Neuronal stem cell (in vitro differentiated cells): ENCODE results near the gene PTPRG.

ENCODE experiments used
- DNase-seq: peaks from one replicate; pipeline ENCODE4 v3.0.0-alpha.2; 2013; ENCODE audit warnings: low spot score
- H2AFZ ChIP-seq: one replicate; pipeline ENCODE4 v1.6.1; 2013; ENCODE audit warnings: mild to moderate bottlenecking, low read length, inconsistent platforms
- H2AK5ac ChIP-seq: 2 replicates; pipeline ENCODE4 v1.6.1; 2013; ENCODE audit warnings: low read depth, mild to moderate bottlenecking, inconsistent platforms, low read length, moderate library complexity, mixed read lengths
- H2BK120ac ChIP-seq: 2 replicates; pipeline ENCODE4 v1.6.1; 2013; ENCODE audit warnings: low read depth, mild to moderate bottlenecking, inconsistent platforms, low read length, moderate library complexity, mixed read lengths
- H2BK12ac ChIP-seq: one replicate; pipeline ENCODE4 v1.6.1; 2013; ENCODE audit warnings: low read length, inconsistent platforms
- H2BK15ac ChIP-seq: 2 replicates; pipeline ENCODE4 v1.6.1; 2013; ENCODE audit warnings: mild to moderate bottlenecking, low read length, inconsistent platforms, mixed read lengths
- H2BK5ac ChIP-seq: one replicate; pipeline ENCODE4 v1.6.1; 2013; ENCODE audit warnings: inconsistent platforms, mild to moderate bottlenecking, low read length, moderate library complexity
- H3K14ac ChIP-seq: one replicate; pipeline ENCODE4 v1.6.1; 2013; ENCODE audit warnings: low read length, inconsistent platforms
- H3K18ac ChIP-seq: 2 replicates; pipeline ENCODE4 v1.6.1; 2013; ENCODE audit warnings: low read length, inconsistent platforms
- H3K23ac ChIP-seq: 2 replicates; pipeline ENCODE4 v1.6.1; 2013; ENCODE audit warnings: low read depth, mild to moderate bottlenecking, mixed read lengths, low read length, inconsistent platforms; ENCODE audit not compliant: poor library complexity
- H3K27ac ChIP-seq: replicated peaks from 3 replicates; pipeline ENCODE4 v1.5.1; 2013; ENCODE audit warnings: low read length, inconsistent platforms
- H3K27me3 ChIP-seq, 3 experiments: 2 replicates each; pipeline ENCODE4 v1.6.1; 2013; ENCODE audit warnings: low read length in 3 of 3, mild to moderate bottlenecking in 2 of 3, inconsistent platforms in 1 of 3, low read depth in 1 of 3, mixed read lengths in 1 of 3, moderate library complexity in 1 of 3; ENCODE audit not compliant: control insufficient read depth in 3 of 3, insufficient read depth in 3 of 3
- H3K36me3 ChIP-seq, 2 donors: replicated peaks in 1 of 2; 2 replicates each; pipeline ENCODE4 v1.6.1; 2013; ENCODE audit warnings: low read length in 2 of 2; ENCODE audit not compliant: control insufficient read depth in 2 of 2, insufficient read depth in 2 of 2
- H3K4ac ChIP-seq: 2 replicates; pipeline ENCODE4 v1.6.1; 2013; ENCODE audit warnings: inconsistent platforms, mild to moderate bottlenecking, low read length, moderate library complexity
- H3K4me1 ChIP-seq, 2 donors: 1 replicate in 1 of 2; 2 replicates in 1 of 2; pipeline ENCODE4 v1.6.1; 2013; ENCODE audit warnings: low read length in 2 of 2, low read depth in 1 of 2; ENCODE audit not compliant: control insufficient read depth in 2 of 2, insufficient read depth in 1 of 2
- H3K4me2 ChIP-seq: one replicate; pipeline ENCODE4 v1.6.1; 2013; ENCODE audit warnings: mild to moderate bottlenecking, low read length, inconsistent platforms; ENCODE audit not compliant: insufficient read depth, poor library complexity, severe bottlenecking
- H3K4me3 ChIP-seq, 2 donors: 2 replicates each; pipeline ENCODE4 v1.5.1; 2013; ENCODE audit warnings: low read length in 2 of 2, mild to moderate bottlenecking in 2 of 2, inconsistent platforms in 1 of 2, moderate library complexity in 1 of 2
- H3K79me1 ChIP-seq: one replicate; pipeline ENCODE4 v1.6.1; 2013; ENCODE audit warnings: low read depth, mild to moderate bottlenecking, inconsistent platforms, low read length, moderate library complexity
- H3K9ac ChIP-seq: one replicate; pipeline ENCODE4 v1.6.1; 2013; ENCODE audit warnings: mild to moderate bottlenecking, low read depth, low read length, inconsistent platforms; ENCODE audit not compliant: poor library complexity
- H3K9me3 ChIP-seq, 2 donors: replicated peaks in 1 of 2; 2 replicates each; pipeline versions ENCODE3 to v1.6.1; 2013; ENCODE audit warnings: low read length in 2 of 2, mild to moderate bottlenecking in 2 of 2, inconsistent platforms in 1 of 2, low read depth in 1 of 2, mixed read lengths in 1 of 2, moderate library complexity in 1 of 2; ENCODE audit not compliant: control insufficient read depth in 2 of 2, insufficient read depth in 1 of 2
- H4K8ac ChIP-seq: one replicate; pipeline ENCODE4 v1.6.1; 2013; ENCODE audit warnings: low read depth, mild to moderate bottlenecking, inconsistent platforms, low read length, moderate library complexity
- H4K91ac ChIP-seq: one replicate; pipeline ENCODE4 v1.6.1; 2013; ENCODE audit warnings: low read length, low read depth, mild to moderate bottlenecking, inconsistent platforms; ENCODE audit not compliant: poor library complexity
- whole genome bisulfite sequencing, 2 donors: extraction: QIAGEN DNeasy Blood & Tissue Kit; methylation state at CpG; one replicate each; pipeline ENCODE4 v1.1.7; 2013; ENCODE audit warnings: missing lambda C conversion rate in 2 of 2, mixed read lengths in 1 of 2; ENCODE audit not compliant: insufficient read length in 2 of 2, insufficient replicate concordance in 1 of 2; ENCODE audit errors: extremely low coverage in 2 of 2; 5-methylcytosine and 5-hydroxymethylcytosine counted together

Gene PTPRG

DNA sequence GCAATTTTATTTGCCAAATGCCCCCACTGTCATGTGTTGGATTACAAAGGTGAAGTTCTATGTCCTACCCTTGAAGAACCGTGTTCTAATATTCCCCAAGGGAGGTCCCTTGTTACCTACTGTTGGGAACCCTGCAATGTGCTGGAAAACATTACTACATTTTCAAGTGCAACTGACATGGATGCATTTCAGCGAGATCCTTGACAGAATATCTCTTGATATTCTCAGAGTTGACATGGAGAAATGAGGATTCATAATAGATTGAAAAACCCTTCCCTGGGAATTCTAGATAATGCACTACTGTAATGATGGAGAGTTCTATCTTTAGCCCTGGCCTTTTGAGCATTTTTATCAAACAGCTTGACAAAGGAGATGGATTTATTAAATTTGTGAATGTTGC, 414.6 kb downstream of the PTPRG start:
- Histone ChIP-seq H2BK120ac (no peak overlapping the region), H3K23ac (no peak overlapping the region), H3K27me3 (no peaks in the 10 kb centered on the region), H2BK15ac (no peak overlapping the region), H3K9me3 (no peaks in the 10 kb centered on the region), H3K18ac (no peak overlapping the region), H3K36me3 (no peaks in the 10 kb centered on the region), H3K4me1 (peaks cover 0 to 8% of the 10 kb centered on the region in 2 donors), H2BK5ac (no peak overlapping the region), H2BK12ac (no peak overlapping the region), H3K9ac (no peak overlapping the region), H2AK5ac (no peak overlapping the region), H3K79me1 (no peaks in the 10 kb centered on the region), H3K4me3 (no peak overlapping the region), H4K8ac (no peak overlapping the region), H3K27ac (no peak overlapping the region), H3K4me2 (no peak overlapping the region), H2AFZ (no peak overlapping the region), H3K4ac (no peak overlapping the region), H4K91ac (no peak overlapping the region), H3K14ac (no peak overlapping the region)
- WGBS, 2 donors: no CpG with 5 or more reads among the region's 2 CpGs
- DNase-seq: no peak

DNA sequence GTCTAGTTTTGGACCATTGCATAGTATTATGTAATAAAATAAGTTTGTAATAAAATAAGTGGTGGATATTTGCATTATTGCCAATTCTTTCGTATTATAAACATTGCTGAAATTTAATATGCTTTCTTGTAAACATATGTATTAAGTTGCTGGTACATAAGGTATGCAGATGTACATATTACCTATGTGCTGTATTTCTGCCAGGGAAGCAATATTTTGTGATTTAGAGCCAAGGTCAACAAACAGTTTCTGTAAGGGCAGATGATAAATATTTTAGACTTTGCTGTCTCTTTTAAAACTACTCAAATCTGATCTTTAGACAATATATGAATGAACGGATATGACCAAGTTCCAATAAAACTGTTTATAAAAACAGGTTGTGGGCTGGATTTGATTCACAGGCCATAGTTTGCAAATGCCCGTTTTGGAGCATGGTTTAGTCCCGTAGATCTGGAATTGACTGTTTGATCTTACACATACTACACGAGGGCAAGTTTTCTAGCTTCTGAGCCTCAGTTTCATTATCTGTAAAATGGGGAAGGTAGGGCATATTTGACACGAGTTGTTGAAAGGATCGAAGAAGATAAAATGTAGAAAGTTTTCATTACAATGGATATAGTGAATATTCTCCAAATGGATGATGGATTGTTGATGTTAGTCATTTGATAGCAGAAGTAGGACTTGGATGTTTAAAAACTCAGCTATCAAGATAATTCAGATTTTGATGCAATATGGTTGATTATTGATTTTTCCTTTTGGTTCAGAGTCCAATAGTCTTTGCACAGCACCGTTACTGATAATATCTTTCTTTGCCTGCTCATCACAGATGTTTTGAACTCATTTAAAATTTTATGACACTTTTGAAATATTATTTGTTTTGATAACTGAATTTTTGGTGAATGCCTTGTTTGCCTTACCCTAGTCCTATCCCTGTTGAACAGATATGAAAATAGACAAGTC, 417.4 kb downstream of the PTPRG start:
- Histone ChIP-seq H3K4ac (no peak overlapping the region), H3K4me3 (no peak overlapping the region), H2AFZ (no peak overlapping the region), H3K18ac (no peak overlapping the region), H3K14ac (no peak overlapping the region), H3K23ac (no peak overlapping the region), H2BK5ac (no peak overlapping the region), H3K9ac (no peak overlapping the region), H3K27me3 (no peaks in the 10 kb centered on the region), H3K27ac (no peak overlapping the region), H3K4me1 (peaks cover 0 to 4% of the 10 kb centered on the region in 2 donors), H2BK12ac (no peak overlapping the region), H3K9me3 (no peaks in the 10 kb centered on the region), H2BK15ac (no peak overlapping the region), H2AK5ac (no peak overlapping the region), H4K8ac (no peak overlapping the region), H4K91ac (no peak overlapping the region), H3K36me3 (no peaks in the 10 kb centered on the region), H3K79me1 (no peaks in the 10 kb centered on the region), H3K4me2 (no peak overlapping the region), H2BK120ac (no peak overlapping the region)
- 100% methylated on average over 1 of the region's 8 CpGs for WGBS, 2 donors
- no peak for DNase-seq

DNA sequence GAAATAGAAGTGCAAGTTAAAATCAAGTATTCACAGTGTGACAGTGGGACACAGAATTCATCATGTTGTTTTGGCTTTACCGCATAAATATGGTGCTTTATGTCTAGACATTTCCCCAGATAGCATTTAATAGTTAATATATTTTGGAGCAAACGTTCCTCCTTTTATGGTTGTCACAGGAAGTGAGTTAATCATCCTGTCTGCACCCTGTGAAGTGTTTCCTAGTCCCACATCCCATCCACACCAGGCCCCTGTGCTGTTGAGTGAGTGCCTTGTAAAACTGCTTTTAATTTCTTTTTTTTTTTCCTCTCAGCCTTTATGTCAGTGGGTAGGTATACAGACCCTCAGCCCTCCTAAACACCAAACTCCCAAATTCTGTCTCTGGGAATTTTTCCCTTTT, 418.3 kb downstream of the PTPRG start:
- H2BK5ac ChIP-seq: no peak overlapping the region
- H3K36me3 ChIP-seq: no peaks in the 10 kb centered on the region
- no peaks in the 10 kb centered on the region for H3K79me1 ChIP-seq
- no peak overlapping the region for H2BK12ac ChIP-seq
- no CpG with 5 or more reads among the region's 2 CpGs for WGBS, 2 donors
- no peak overlapping the region for H3K4me2 ChIP-seq
- H2BK15ac ChIP-seq: no peak overlapping the region
- peak overlapping the region; percentile 18 for H2AFZ ChIP-seq
- H2AK5ac ChIP-seq: no peak overlapping the region
- no peak overlapping the region for H2BK120ac ChIP-seq
- no peak overlapping the region for H3K14ac ChIP-seq
- no peaks in the 10 kb centered on the region for H3K27me3 ChIP-seq
- no peak for DNase-seq
- no peak overlapping the region for H3K9ac ChIP-seq
- H3K23ac ChIP-seq: no peak overlapping the region
- no peak overlapping the region for H3K27ac ChIP-seq
- no peak overlapping the region for H3K4me3 ChIP-seq
- peaks cover 0 to 4% of the 10 kb centered on the region in 2 donors for H3K4me1 ChIP-seq
- H3K9me3 ChIP-seq: no peaks in the 10 kb centered on the region
- no peak overlapping the region for H4K91ac ChIP-seq
- H3K18ac ChIP-seq: no peak overlapping the region
- no peak overlapping the region for H3K4ac ChIP-seq
- H4K8ac ChIP-seq: no peak overlapping the region

DNA sequence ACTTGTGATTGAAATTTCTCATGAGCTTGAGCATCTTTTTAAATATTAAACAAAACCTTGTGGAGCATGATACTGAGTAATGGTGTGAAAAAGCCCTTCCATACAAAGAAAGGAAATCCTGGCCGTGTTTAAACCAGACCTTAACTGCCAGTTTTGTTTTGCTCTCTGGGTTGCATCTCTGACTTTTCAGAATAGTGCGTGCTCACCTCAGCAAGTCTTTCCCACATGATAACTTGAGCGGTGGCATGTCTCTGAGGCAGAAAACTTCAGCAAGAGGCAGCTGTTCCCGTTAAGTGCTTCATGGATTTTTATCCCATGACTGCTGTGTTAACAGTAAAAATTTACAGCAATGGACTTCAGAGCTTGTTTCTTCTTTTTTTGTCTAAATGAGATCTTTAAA, 418.7 kb downstream of the PTPRG start:
- H3K4me3 ChIP-seq: no peak overlapping the region
- DNase-seq: no peak
- H3K23ac ChIP-seq: no peak overlapping the region
- no peak overlapping the region for H3K14ac ChIP-seq
- H3K4ac ChIP-seq: no peak overlapping the region
- no peak overlapping the region for H3K4me2 ChIP-seq
- no peaks in the 10 kb centered on the region for H3K36me3 ChIP-seq
- no peak overlapping the region for H2BK12ac ChIP-seq
- no peak overlapping the region for H4K91ac ChIP-seq
- no peak overlapping the region for H2AK5ac ChIP-seq
- H3K27me3 ChIP-seq: no peaks in the 10 kb centered on the region
- peak overlapping the region; percentile 18 for H2AFZ ChIP-seq
- peaks cover 0 to 4% of the 10 kb centered on the region in 2 donors for H3K4me1 ChIP-seq
- H3K18ac ChIP-seq: no peak overlapping the region
- H2BK5ac ChIP-seq: no peak overlapping the region
- H3K79me1 ChIP-seq: no peaks in the 10 kb centered on the region
- H3K9ac ChIP-seq: no peak overlapping the region
- H4K8ac ChIP-seq: no peak overlapping the region
- WGBS, 2 donors: no CpG with 5 or more reads among the region's 4 CpGs
- H3K9me3 ChIP-seq: no peaks in the 10 kb centered on the region
- no peak overlapping the region for H3K27ac ChIP-seq
- H2BK15ac ChIP-seq: no peak overlapping the region
- H2BK120ac ChIP-seq: no peak overlapping the region
